ENCODE measurements around the gene DNAJB1. TPM values are rescaled to one million over a fixed set of nuclear protein-coding genes. Genes with fewer than 3 reads are reported as not detected.

DNAJB1 gene
- total RNA-seq, 1 experiment from 2014 or later: 79.5 TPM

DNA sequence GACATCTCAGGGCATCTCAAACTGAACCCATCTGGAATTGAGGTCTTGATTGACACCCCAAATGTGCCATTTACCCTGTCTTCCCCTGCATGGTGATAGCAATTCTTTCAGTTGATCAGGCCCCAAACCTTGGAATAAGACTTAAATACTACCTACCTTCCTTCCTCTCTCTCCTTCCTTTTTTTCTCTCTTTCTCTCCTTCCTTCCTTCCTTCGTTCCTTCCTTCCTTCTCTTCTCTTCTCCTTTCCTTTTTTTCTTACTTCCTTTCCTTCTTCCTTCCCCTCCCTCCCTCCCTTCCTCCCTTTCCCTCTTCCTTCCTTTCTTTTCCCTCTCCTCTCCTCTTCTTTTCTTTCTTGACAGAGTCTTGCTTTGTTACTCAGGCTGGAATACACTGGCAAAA, 14.9 kb downstream of the DNAJB1 start:
- H3K4me1 ChIP-seq: peaks cover 50% of the 10 kb centered on the region
- no peak overlapping the region for H3K4me3 Mint-ChIP-seq (ENCODE audit: unreplicated experiment)
- no peaks in the 10 kb centered on the region for H3K36me3 ChIP-seq (ENCODE audit: control insufficient read depth, insufficient read depth, low read length)
- H3K9me3 ChIP-seq: no peaks in the 10 kb centered on the region
- peaks cover 44% of the 10 kb centered on the region for H3K4me1 Mint-ChIP-seq (ENCODE audit: low read depth, unreplicated experiment)
- peaks cover 17% of the 10 kb centered on the region for H3K36me3 Mint-ChIP-seq (ENCODE audit: insufficient read depth, unreplicated experiment)
- ChIA-PET CTCF (no interaction called here), POLR2A (no interaction called here)
- no peak for DNase-seq
- H3K27me3 Mint-ChIP-seq (ENCODE audit: insufficient read depth, unreplicated experiment): no peaks in the 10 kb centered on the region
- no peaks in the 10 kb centered on the region for H3K9me3 Mint-ChIP-seq (ENCODE audit: unreplicated experiment)
- no peak overlapping the region for H3K4me3 ChIP-seq (ENCODE audit: low read depth, low read length)
- H3K27ac Mint-ChIP-seq (ENCODE audit: unreplicated experiment): peak overlapping the region; percentile 94
- no TSS peak for BruUV-seq (replicated peaks)
- TF ChIP-seq, protein P1, sequence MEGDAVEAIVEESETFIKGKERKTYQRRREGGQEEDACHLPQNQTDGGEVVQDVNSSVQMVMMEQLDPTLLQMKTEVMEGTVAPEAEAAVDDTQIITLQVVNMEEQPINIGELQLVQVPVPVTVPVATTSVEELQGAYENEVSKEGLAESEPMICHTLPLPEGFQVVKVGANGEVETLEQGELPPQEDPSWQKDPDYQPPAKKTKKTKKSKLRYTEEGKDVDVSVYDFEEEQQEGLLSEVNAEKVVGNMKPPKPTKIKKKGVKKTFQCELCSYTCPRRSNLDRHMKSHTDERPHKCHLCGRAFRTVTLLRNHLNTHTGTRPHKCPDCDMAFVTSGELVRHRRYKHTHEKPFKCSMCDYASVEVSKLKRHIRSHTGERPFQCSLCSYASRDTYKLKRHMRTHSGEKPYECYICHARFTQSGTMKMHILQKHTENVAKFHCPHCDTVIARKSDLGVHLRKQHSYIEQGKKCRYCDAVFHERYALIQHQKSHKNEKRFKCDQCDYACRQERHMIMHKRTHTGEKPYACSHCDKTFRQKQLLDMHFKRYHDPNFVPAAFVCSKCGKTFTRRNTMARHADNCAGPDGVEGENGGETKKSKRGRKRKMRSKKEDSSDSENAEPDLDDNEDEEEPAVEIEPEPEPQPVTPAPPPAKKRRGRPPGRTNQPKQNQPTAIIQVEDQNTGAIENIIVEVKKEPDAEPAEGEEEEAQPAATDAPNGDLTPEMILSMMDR (IDR thresholded peaks at IDR 0.05; ENCODE audit: insufficient read depth in 1 of 2, low read depth in 1 of 2, low read length in 1 of 2, severe bottlenecking in 1 of 2, unreplicated experiment in 1 of 2): no peak
- no peaks in the 10 kb centered on the region for H3K27me3 ChIP-seq (replicated peaks; ENCODE audit: control insufficient read depth, insufficient read depth, low read length)
- intact Hi-C loops (cut with micrococcal nuclease; ENCODE audit: unreplicated experiment): loop anchor here (2.0 kb wide), 1 partner anchor 16 kb away; the partner anchor contains the start of gene DNAJB1

DNA sequence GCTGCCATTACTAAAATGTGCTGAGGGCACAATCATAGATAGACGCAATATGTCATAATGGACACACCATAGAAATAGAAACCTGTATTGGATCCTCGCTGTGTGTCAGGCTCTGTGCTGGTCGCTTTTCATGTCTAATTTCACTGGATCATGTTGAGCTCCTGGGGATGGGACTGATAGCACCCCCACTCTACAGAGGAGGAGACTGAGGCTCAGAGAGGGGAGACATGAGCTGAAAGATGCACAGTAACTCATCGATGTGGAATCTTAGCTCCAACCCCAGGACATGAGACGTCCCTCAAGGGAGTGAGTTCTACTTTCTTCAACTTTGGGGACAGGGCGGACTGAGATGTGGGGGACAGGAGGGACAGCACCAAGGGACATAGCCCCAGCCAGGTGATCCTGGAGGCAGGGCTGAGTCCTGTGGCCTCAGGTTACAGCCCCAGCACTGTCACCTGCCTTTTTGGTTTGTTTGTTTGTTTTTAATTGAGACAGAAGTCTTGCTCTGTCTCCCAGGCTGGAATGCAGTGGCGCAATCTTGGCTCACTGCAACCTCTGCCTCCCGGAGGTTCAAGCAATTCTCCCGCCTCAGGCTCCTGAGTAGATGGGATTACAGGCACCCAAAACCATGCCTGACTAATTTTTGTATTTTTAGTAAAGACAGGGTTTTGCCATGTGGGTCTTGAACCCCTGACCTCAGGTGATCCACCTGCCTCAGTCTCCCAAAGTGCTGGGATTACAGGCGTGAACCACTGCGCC, 15.7 kb downstream of the DNAJB1 start:
- H3K4me1 ChIP-seq: peaks cover 43% of the 10 kb centered on the region
- ChIA-PET CTCF (interaction anchor here (0.6 kb wide), 1 partner anchor 640 kb away, joined by 3 read pairs; no protein-coding TSS in a partner anchor), POLR2A (interaction anchor here (0.5 to 0.6 kb wide), 2 partner anchors 33 to 200 kb away, joined by 3 to 4 read pairs; no protein-coding TSS in a partner anchor)
- TF ChIP-seq, protein P1 (IDR thresholded peaks at IDR 0.05; ENCODE audit: insufficient read depth in 1 of 2, low read depth in 1 of 2, low read length in 1 of 2, severe bottlenecking in 1 of 2, unreplicated experiment in 1 of 2): no peak
- no peaks in the 10 kb centered on the region for H3K9me3 ChIP-seq
- H3K4me1 Mint-ChIP-seq (ENCODE audit: low read depth, unreplicated experiment): peaks cover 44% of the 10 kb centered on the region
- H3K9me3 Mint-ChIP-seq (ENCODE audit: unreplicated experiment): no peaks in the 10 kb centered on the region
- H3K4me3 ChIP-seq (ENCODE audit: low read depth, low read length): no peak overlapping the region
- intact Hi-C loops (cut with micrococcal nuclease; ENCODE audit: unreplicated experiment): loop anchor here (1.0 to 2.0 kb wide), 2 partner anchors 16 to 49 kb away; partner anchors contain the start of gene DNAJB1
- peak overlapping the region; percentile 71 for H3K27ac Mint-ChIP-seq (ENCODE audit: unreplicated experiment)
- H3K36me3 ChIP-seq (ENCODE audit: control insufficient read depth, insufficient read depth, low read length): no peaks in the 10 kb centered on the region
- DNase-seq: peak; percentile 79
- no peak overlapping the region for H3K4me3 Mint-ChIP-seq (ENCODE audit: unreplicated experiment)
- no peaks in the 10 kb centered on the region for H3K27me3 Mint-ChIP-seq (ENCODE audit: insufficient read depth, unreplicated experiment)
- peaks cover 17% of the 10 kb centered on the region for H3K36me3 Mint-ChIP-seq (ENCODE audit: insufficient read depth, unreplicated experiment)
- no TSS peak for BruUV-seq (replicated peaks)
- H3K27me3 ChIP-seq (replicated peaks; ENCODE audit: control insufficient read depth, insufficient read depth, low read length): no peaks in the 10 kb centered on the region

DNA sequence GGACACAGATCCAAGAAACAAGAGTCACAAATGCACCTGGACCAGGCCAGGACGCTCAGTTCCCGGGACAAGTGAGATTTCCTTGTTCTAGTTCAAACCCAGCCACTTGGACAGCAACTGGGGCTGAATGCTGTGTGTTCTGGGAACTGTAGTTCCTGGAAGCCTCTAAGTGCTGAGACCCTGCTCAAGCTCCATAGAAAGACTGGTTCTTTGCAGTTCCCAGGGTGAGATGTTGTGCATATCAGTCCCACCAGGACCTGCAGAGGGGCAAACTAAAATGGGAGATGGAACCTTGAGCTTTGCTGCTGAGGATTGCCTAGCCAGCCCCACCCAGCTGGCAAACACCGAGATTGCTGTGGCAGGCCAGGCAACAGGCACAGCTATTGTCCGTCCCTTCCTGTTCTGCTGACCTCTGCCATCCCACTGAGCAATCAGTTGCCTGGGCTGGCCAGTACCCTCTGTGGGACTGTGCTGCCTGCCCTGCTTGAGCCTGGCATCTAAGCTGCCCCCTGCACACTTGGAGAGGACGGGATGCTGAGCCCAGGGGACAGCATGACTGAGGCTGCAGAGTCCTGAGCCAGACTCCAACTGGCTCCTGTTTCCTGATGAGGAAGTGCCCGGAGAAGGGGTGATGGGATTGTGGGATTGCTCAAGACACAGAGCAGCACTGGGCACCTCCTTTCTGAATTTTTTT, 20.8 kb downstream of the DNAJB1 start:
- Histone ChIP-seq H3K27me3 (replicated peaks; ENCODE audit: control insufficient read depth, insufficient read depth, low read length) (no peaks in the 10 kb centered on the region), H3K36me3 (ENCODE audit: control insufficient read depth, insufficient read depth, low read length) (no peaks in the 10 kb centered on the region; the same call in 1 of the 2 replicates), H3K4me3 (ENCODE audit: low read depth, low read length) (no peak overlapping the region), H3K4me1 (peaks cover 20% of the 10 kb centered on the region), H3K9me3 (no peaks in the 10 kb centered on the region)
- POLR2A ChIA-PET: interaction anchor here (0.5 to 1.3 kb wide), 3 partner anchors 21 to 413 kb away, joined by 4 to 7 read pairs (median 5); partner anchors contain the start of gene DNAJB1
- no peak for DNase-seq
- H3K9me3 Mint-ChIP-seq (ENCODE audit: unreplicated experiment): no peaks in the 10 kb centered on the region
- intact Hi-C loops (cut with micrococcal nuclease; ENCODE audit: unreplicated experiment): loop anchor here (2.0 kb wide), 1 partner anchor 31 kb away; the partner anchor contains the start of gene TECR
- CTCF ChIA-PET: interaction anchor here (0.6 to 1.9 kb wide), 4 partner anchors 8 to 361 kb away, joined by 3 to 7 read pairs (median 4); partner anchors contain the start of gene ASF1B
- peak overlapping the region; percentile 80 for H3K4me3 Mint-ChIP-seq (ENCODE audit: unreplicated experiment)
- H3K4me1 Mint-ChIP-seq (ENCODE audit: low read depth, unreplicated experiment): peaks cover 23% of the 10 kb centered on the region
- BruUV-seq (replicated peaks): no TSS peak
- H3K27ac Mint-ChIP-seq (ENCODE audit: unreplicated experiment): peak overlapping the region; percentile 91
- TF ChIP-seq, protein P1 (IDR thresholded peaks at IDR 0.05; ENCODE audit: insufficient read depth in 1 of 2, low read depth in 1 of 2, low read length in 1 of 2, severe bottlenecking in 1 of 2, unreplicated experiment in 1 of 2): no peak
- no peaks in the 10 kb centered on the region for H3K27me3 Mint-ChIP-seq (ENCODE audit: insufficient read depth, unreplicated experiment)
- H3K36me3 Mint-ChIP-seq (ENCODE audit: insufficient read depth, unreplicated experiment): peaks cover 26% of the 10 kb centered on the region
